ENCODE results near the gene GPRC5D.

Gene GPRC5D

DNA sequence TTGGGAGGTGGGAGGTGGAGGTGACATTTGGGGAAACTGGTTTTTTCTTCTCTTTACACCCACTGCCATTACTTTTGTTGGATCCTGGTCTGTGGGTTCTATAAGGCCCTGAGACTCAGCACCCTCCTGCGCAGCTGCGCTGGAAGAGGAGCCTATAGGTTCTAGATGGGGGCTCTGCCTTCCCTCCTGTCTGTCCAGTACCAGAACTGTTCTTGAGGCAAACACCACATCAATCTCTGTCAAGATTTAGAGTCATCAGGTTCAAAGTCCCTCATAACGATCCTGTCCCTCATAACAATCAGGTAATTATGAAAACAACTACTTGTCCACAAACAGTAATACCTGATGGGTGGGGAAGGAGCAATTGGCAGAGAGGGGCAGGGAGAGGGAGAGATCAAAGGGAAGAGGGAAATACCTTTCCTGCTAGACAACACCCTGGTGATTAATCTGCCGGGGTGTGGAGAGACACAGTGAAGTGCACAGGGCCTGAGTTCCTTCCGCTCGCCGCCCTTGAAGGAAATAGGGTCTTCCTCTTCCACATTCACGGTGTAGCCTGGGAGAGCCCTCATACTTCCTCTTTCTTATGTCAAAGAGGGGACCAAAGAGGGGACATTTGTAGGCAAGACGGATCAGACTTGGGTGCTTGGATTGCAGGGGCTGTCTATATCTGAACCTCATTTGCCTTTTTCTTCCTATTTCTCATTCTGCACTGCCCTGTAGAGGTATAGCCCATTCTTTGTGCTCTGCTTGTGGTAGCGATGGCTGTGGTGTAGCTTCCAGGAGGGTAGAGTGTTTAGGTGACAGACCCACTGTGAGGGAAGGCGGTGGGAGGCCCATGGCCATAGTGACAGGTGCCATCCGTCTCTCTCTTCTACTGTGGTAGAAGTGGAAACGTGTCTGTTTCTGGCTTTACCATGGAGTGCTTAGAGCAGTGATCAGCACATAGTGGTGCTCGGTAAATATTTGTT is 48.0 kb downstream of the GPRC5D start:
- DNase-seq: no peak

DNA sequence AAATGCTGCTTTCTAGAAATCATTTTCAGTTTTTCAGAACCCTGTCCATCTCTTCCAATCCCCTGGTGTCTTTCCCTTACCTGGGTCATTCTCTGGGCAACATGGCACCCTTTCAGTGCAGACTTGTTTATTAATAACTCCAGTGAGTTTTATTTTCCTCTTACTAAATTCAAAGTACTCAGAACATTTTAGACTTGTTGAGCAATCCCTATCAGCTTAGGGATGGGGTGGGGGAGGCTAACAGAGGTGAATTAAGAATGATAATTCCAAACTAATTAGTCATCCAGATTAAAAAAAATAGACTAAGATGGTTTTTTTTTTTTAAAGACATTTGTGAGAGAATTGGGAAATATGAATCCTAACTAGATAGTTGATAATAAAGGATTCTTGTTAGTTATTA is 49.9 kb downstream of the GPRC5D start:
- DNase-seq: no peak

- no peak for DNase-seq
Measured at GRCh38 chr12:12901158-12901791, 50.7 kb downstream of the GPRC5D start.

- DNase-seq: no peak
Measured at GRCh38 chr12:12900786-12901157, 51.2 kb downstream of the GPRC5D start.

DNA sequence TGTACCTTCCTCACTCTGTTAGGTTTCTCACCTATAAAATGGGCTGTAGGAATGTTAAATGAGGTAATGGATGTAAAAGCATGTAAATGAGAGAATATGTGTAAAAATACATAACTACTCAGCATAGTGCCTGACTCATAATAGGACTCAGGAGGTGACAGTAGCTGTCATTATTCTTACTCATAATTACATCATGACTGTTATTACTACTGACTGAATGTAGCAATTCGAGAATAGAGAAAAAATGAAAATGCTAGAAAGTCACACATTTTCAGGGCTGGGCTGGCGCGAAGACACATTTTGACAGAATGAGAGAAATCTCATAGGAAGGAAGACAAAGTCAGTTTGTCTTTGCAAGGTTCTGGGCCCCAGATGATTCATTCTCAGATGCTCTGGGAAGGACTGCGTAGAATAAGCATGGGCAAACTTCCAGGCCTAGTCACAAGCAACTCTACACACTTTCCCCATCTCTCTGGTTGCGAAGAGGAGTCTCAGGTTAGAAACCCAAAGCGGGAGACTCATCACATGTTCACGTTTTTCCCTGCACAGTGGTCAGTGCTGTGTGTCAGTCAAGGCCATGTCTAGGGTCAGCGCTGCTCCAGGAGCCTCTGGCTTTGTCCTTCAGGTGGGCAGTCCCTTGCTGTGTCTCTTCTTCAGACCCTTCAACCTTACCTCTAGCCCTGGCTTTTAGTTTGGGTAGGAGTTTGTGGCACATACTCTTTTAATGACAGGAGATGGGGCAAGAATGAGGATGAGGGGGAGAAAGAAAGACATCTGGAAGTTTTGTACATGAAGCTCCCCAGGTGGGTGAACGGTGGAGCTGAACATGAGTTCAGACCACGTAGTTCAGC is 52.2 kb downstream of the GPRC5D start:
- DNase-seq: peak; percentile 43

GRCh38 chr12:12898911-12899511 is 53.0 kb downstream of the GPRC5D start:
- DNase-seq: no peak

- no peak for DNase-seq
Measured at GRCh38 chr12:12898136-12898717, 53.7 kb downstream of the GPRC5D start.

DNA sequence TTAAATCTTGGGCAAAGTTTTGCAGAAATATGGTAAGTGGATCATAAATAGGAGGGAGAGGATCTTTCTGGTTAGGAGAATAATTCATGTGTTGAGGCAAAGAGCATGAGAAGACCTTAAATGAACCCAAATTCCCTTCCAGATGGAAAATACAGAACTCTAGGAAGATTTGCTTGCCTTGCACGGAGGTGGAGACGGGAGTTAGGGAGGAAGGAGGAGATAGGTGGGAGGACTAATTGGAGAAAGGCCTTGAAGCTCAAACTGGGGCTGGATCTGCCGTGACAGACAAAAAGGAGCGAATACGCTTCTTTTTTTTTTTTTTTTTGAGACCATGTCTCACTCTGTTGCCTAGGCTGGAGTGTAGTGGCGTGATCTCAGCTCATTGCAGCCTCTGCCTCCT is 54.7 kb downstream of the GPRC5D start:
- DNase-seq: no peak

- no peak for DNase-seq
Measured at GRCh38 chr12:12896260-12896659, 55.7 kb downstream of the GPRC5D start.

DNA sequence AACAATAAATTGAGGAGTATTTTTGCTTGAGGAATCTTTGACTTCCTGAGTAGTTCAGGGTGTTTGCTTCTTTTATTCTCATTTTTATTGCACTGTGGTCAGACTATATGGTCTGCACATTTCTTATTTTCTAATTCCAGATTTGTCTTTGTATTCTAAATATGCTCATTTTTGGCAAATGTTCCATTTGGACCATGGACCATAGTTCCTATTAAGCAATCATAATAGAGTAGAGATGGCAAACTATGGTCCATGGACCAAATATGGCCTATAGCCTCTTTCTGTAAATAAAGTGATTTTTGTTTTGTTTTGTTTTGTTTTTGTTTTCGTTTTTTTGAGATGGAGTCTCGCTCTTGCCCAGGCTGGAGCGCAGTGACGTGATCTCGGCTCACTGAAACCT is 58.5 kb downstream of the GPRC5D start:
- no peak for DNase-seq

- DNase-seq: no peak
Measured at GRCh38 chr12:12892681-12893141, 59.3 kb downstream of the GPRC5D start.

DNA sequence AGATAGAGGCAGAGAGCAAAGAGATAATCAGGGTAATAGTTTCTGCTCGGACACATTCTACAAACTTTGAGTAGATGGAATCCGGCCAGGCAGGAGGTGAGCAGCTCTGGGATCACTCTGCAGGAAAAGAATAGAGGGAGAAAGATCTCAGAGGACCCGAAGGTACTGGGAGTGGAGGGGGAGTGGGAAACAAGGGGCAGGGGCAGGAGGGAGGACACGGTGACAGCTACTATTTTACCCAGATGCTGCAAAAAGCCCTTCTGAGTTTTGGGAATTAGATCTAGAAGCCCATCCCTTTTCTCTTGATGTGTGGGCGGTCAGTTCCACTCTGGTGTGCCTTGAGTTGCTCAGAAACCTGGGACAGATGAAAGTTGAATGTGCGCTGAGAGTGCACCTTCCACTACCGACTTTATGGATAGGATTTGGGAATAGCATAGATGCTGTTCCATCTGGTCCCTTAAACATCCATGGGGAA is 60.1 kb downstream of the GPRC5D start:
- DNase-seq: no peak

- DNase-seq: peak; percentile 30
Measured at GRCh38 chr12:12891080-12891880, 60.7 kb downstream of the GPRC5D start, which contains the start of gene GPRC5A. TSS of gene GPRC5A (plus strand) at chr12:12891562. CDS start at chr12:12908250, 16,688 bp downstream.

All from stimulated activated naive CD4-positive, alpha-beta T cell treated with Interleukin-2 at 50 U/mL for 16 hours (primary cell).